ENCODE results near the gene MRPS12.

GRCh38 chr19:38974624-38975213 is 44.0 kb downstream of the MRPS12 start:
- TF ChIP-seq CTCF (conservative IDR thresholded peaks at IDR 0.05), result no peak
- TF ChIP-seq ZFX (IDR thresholded peaks at IDR 0.05), result no peak
